SU-DHL-6 (cell line): ENCODE measurements around the gene DIP2C.

ENCODE experiments used
- EZH2phosphoT487 ChIP-seq: fragments of 200-600 bp; sonication (generic), shearing (Covaris generic); conservative IDR thresholded peaks from 2 replicates; pipeline ENCODE4 v1.6.1; 2018; ENCODE audit warnings: mild to moderate bottlenecking, antibody characterized with exemption, low read length, moderate library complexity, mixed read lengths
- TF ChIP-seq, protein P1 (sequence below): fragments of 200-600 bp; sonication (generic); IDR thresholded peaks from one replicate; pipeline ENCODE4 v1.5.1; 2017; ENCODE audit warnings: antibody characterized with exemption, mild to moderate bottlenecking, low read length, moderate library complexity; ENCODE audit not compliant: insufficient read depth, poor library complexity, severe bottlenecking

DNA sequence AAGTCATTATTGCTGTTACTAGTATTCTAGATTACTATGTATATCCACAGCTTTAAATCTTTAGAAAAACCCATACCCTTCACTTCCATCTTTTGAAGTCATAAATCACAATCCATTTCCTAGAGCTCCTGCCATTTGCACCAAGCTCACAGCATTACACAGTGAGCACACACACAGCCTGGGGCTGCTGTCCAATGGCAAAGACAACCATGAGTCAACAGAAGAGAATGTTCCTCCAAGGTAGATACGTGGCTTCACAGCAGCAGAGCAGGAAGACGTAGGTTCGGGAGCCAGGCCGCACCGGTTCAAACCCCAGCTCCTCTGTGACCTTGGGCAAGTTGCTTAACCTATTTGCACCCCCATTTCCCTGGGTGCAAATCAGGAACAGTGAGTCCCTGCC lies 234.6 kb downstream of the DIP2C start:
- TF ChIP-seq, protein P1, sequence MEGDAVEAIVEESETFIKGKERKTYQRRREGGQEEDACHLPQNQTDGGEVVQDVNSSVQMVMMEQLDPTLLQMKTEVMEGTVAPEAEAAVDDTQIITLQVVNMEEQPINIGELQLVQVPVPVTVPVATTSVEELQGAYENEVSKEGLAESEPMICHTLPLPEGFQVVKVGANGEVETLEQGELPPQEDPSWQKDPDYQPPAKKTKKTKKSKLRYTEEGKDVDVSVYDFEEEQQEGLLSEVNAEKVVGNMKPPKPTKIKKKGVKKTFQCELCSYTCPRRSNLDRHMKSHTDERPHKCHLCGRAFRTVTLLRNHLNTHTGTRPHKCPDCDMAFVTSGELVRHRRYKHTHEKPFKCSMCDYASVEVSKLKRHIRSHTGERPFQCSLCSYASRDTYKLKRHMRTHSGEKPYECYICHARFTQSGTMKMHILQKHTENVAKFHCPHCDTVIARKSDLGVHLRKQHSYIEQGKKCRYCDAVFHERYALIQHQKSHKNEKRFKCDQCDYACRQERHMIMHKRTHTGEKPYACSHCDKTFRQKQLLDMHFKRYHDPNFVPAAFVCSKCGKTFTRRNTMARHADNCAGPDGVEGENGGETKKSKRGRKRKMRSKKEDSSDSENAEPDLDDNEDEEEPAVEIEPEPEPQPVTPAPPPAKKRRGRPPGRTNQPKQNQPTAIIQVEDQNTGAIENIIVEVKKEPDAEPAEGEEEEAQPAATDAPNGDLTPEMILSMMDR: no peak
- no peak for TF ChIP-seq EZH2phosphoT487
